Measurements from ENCODE around the gene CENPU.

DNA sequence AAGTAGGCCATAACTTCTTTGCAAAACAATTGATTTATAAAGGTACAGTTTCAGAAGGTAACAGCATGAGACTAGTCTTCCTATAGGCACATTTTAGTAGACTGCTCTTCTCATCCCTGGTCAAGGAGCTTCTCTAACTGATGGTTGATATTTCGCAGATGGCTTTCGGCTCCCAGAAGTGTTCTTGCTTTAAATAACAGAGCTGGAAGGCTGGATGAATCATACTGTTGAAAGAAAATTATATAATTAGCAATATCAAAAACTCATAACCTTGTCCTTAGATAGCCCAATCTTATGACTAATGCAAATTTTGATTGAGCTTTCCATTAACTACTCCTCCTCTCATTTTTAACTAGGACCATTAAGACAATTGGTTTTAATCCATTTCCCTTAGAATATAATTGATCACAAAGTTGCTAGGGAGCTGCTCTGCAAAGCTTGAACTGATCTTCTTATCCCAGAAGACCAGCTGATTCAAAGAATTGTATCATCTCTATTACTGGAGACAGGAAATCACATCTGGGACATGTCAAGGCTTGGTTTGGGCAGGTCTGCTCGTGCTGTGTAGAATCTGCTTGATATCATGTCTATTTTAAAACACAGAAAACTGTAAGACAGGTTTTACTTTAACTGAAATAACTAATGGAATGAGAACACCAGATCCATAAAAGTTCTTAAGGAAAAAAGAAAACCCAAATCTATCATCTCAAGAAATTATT lies 38.6 kb downstream of the CENPU start:
- TF ChIP-seq SP1 (IDR thresholded peaks at IDR 0.05) (no peak), NFRKB (IDR thresholded peaks at IDR 0.05) (no peak), ARNT (IDR thresholded peaks at IDR 0.05) (no peak), FOXM1 (IDR thresholded peaks at IDR 0.05; ENCODE audit: borderline replicate concordance) (no peak), SUZ12 (IDR thresholded peaks at IDR 0.05) (no peak), BHLHE40 (IDR thresholded peaks at IDR 0.05; ENCODE audit: borderline replicate concordance) (no peak), FOXK2 (IDR thresholded peaks at IDR 0.05) (no peak), ZNF384 (IDR thresholded peaks at IDR 0.05) (no peak)
- TF ChIP-seq, protein P1, sequence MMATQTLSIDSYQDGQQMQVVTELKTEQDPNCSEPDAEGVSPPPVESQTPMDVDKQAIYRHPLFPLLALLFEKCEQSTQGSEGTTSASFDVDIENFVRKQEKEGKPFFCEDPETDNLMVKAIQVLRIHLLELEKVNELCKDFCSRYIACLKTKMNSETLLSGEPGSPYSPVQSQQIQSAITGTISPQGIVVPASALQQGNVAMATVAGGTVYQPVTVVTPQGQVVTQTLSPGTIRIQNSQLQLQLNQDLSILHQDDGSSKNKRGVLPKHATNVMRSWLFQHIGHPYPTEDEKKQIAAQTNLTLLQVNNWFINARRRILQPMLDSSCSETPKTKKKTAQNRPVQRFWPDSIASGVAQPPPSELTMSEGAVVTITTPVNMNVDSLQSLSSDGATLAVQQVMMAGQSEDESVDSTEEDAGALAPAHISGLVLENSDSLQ (IDR thresholded peaks at IDR 0.05), result no peak
